Measurements from ENCODE around the gene FYTTD1. TPM values are rescaled to one million over a fixed set of nuclear protein-coding genes. Genes with fewer than 3 reads are reported as not detected.

The FYTTD1 gene
- total and polyA plus RNA-seq, 9 donors: 16.8 to 70.5 (median 52.0) TPM

DNA sequence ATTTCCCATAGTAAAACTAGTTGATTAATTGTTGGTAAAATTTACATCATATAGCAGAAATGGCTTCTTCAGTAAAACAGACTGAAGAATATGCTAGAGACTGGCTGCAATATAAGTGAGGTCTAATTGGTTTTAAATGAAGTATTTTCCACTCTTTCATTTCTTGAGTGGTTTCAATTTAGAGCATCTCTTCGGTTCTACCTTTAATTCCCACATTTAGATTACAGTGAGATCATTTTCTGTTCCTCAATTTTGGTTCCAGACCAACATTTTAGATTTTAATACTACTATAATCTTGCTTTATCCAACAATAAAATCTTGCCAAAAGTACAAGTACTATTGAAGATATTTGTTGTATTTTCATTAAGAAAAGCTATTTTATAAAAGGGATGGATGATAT is 40.4 kb downstream of the FYTTD1 start:
- H3K27ac ChIP-seq: no peak overlapping the region
- no peaks in the 10 kb centered on the region for H3K27me3 ChIP-seq
- TF ChIP-seq, protein P1, sequence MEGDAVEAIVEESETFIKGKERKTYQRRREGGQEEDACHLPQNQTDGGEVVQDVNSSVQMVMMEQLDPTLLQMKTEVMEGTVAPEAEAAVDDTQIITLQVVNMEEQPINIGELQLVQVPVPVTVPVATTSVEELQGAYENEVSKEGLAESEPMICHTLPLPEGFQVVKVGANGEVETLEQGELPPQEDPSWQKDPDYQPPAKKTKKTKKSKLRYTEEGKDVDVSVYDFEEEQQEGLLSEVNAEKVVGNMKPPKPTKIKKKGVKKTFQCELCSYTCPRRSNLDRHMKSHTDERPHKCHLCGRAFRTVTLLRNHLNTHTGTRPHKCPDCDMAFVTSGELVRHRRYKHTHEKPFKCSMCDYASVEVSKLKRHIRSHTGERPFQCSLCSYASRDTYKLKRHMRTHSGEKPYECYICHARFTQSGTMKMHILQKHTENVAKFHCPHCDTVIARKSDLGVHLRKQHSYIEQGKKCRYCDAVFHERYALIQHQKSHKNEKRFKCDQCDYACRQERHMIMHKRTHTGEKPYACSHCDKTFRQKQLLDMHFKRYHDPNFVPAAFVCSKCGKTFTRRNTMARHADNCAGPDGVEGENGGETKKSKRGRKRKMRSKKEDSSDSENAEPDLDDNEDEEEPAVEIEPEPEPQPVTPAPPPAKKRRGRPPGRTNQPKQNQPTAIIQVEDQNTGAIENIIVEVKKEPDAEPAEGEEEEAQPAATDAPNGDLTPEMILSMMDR (IDR thresholded peaks at IDR 0.05): no peak
- TF ChIP-seq POLR2A (IDR thresholded peaks at IDR 0.05): no peak
- no peak for TF ChIP-seq EP300 (IDR thresholded peaks at IDR 0.05)
- peaks cover 6% of the 10 kb centered on the region for H3K4me1 ChIP-seq (ENCODE audit: insufficient read depth)
- no peak for DNase-seq
- H3K9me3 ChIP-seq: no peaks in the 10 kb centered on the region
- 59 to 74% (median 69%) methylated on average over 1 of the region's 1 CpG for WGBS, 3 donors
- H3K4me3 ChIP-seq: no peak overlapping the region
- intact Hi-C loops (cut with DNase I): no loop called here
- H3K36me3 ChIP-seq: no peaks in the 10 kb centered on the region

DNA sequence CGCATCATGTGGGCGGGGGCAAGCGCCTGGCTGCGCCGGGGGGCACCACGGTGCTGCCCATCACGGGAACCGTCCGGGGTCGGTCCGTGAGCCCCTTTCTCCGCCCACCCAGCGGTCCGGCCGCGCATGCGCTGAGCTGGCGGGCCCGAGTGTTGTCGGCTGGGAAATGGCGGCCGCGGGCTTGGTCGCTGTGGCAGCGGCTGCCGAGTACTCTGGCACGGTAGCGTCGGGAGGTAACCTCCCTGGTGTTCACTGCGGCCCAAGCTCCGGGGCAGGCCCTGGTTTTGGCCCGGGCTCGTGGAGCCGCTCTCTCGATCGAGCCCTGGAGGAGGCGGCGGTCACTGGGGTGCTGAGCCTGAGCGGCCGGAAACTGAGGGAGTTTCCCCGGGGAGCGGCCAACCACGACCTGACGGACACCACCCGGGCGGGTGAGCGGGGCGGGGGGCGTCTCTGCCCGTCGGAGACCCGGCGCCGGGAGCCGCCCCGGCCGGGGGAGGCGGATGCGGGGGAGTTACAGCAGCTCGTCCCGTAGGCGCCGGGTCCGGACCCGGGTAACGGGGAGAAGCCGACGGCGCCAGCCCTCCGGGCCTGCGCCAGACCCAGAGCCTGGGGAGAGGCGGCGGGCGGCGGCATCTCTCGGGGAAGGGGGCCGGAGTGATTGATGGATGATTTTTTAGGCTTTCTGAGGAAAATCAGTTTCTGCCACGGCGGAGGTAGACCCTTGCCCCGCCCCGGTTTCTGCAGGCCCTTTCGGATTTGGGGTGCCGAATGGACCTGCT is 41.6 kb downstream of the FYTTD1 start, which contains the start of gene LRCH3:
LRCH3 (plus strand) TSS at position 142 of the 779 bp plus-strand sequence; CDS start at position 167, 25 bp downstream.
- intact Hi-C loops (cut with DNase I): no loop called here
- DNase-seq: peak; percentile 73 to 92 (median 86)
- Histone ChIP-seq H3K9me3 (no peaks in the 10 kb centered on the region), H3K27ac (peak within 1 kb of the TSS; percentile 93 to 98), H3K36me3 (no peaks in the 10 kb centered on the region), H3K4me1 (ENCODE audit: insufficient read depth) (peaks cover 7% of the 10 kb centered on the region), H3K27me3 (no peaks in the 10 kb centered on the region), H3K4me3 (peak within 1 kb of the TSS; percentile 63)
- TF ChIP-seq POLR2A (IDR thresholded peaks at IDR 0.05): peak; percentile 62
- no peak for TF ChIP-seq EP300 (IDR thresholded peaks at IDR 0.05)
- TF ChIP-seq, protein P1 (IDR thresholded peaks at IDR 0.05): peak in 1 of 3 donors; percentile 5
- 0 to 1% (median 1%) methylated on average over 73 to 83 of the region's 83 CpGs for WGBS, 3 donors

DNA sequence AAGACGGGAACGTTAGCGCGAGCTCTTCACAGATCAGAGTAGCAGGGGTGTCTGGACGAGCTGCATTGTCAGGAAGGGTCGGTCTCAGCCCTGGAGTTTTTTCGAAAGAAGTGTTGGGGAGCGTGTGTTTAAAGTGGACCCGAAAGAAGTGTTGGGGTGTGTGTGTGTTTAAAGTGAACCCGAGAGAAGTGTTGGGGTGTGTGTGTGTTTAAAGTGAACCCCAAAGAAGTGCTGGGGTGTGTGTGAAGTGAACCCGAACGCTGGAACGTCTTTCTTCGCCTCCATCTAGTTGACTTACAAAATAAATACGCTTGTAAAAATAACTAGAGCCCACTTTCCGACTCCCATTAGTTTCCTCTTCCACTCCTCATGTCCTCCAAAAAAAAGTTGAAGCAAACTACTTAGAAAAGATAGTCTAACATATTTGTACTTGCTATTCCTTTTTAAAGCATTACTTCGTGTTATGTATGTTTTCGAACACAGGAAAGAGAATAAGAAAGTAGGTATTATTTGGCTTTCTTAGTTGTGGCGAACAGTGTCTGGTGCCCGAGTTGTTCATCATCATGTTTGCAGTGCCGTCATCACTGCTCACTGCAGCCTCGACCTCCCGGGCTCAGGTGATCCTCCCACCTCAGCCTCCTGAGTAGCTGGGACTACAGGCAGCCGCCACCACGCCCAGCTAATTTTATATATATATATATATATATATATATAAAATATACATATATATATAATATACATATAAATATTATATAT is 42.4 kb downstream of the FYTTD1 start:
- H3K36me3 ChIP-seq: no peaks in the 10 kb centered on the region
- H3K27me3 ChIP-seq: no peaks in the 10 kb centered on the region
- peaks cover 7% of the 10 kb centered on the region for H3K4me1 ChIP-seq (ENCODE audit: insufficient read depth)
- no peaks in the 10 kb centered on the region for H3K9me3 ChIP-seq
- TF ChIP-seq, protein P1 (IDR thresholded peaks at IDR 0.05): no peak
- TF ChIP-seq EP300 (IDR thresholded peaks at IDR 0.05) (no peak), POLR2A (IDR thresholded peaks at IDR 0.05) (no peak)
- H3K4me3 ChIP-seq: peak overlapping the region; percentile 63
- WGBS, 3 donors: 5 to 11% (median 8%) methylated on average over 25 of the region's 25 CpGs
- DNase-seq: no peak
- H3K27ac ChIP-seq: peak overlapping the region; percentile 93 to 98
- intact Hi-C loops (cut with DNase I): no loop called here

DNA sequence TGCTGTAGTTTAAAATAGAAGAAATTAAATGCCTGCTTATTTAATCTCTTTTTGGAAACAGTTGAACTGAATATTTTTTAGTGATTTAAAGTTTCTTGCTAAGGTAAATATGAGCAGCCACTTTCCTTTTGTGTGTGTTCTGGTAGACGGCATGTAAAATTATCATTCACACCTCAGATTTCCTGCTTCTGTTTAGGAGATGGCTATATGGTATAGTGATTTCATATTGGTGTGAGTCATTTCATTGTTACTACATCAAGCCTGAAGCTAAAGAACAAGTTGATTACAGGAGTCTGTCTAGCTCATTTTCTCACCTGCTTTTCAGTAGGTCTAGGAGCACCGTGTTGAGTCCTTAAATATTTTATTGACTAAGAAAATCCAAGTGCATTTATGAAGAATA is 43.6 kb downstream of the FYTTD1 start:
- no peak for TF ChIP-seq POLR2A (IDR thresholded peaks at IDR 0.05)
- TF ChIP-seq EP300 (IDR thresholded peaks at IDR 0.05): no peak
- TF ChIP-seq, protein P1 (IDR thresholded peaks at IDR 0.05): no peak
- Histone ChIP-seq H3K4me3 (no peak overlapping the region), H3K27ac (no peak overlapping the region), H3K4me1 (ENCODE audit: insufficient read depth) (peaks cover 7% of the 10 kb centered on the region), H3K9me3 (no peaks in the 10 kb centered on the region), H3K36me3 (no peaks in the 10 kb centered on the region), H3K27me3 (no peaks in the 10 kb centered on the region)
- DNase-seq: no peak
- WGBS, 3 donors: 22 to 25% (median 23%) methylated on average over 2 of the region's 2 CpGs
- intact Hi-C loops (cut with DNase I): no loop called here

Measured in ovary (tissue), 9 donors.